K562 (cell line): ENCODE results near the gene CACNA1E. TPM values are rescaled to one million over a fixed set of nuclear protein-coding genes. Genes with fewer than 3 reads are reported as not detected.

ENCODE experiments used
- ATAC-seq: fragments of 200-7000 bp; cut with Tn5 transposase; 3 replicates; pipeline ENCODE4 v1.9.1; 2020; ENCODE audit warnings: moderate library complexity
- BruUV-seq: library from RNA; stranded (reverse); fragments of 400-500 nt; replicated peaks from 2 replicates; lab custom pipeline; 2021; lab: Mats Ljungman, UMichigan
- CTCF ChIA-PET: fragments of 300-600 bp; formaldehyde crosslinking; extraction: SDS; loops from one replicate; lab custom pipeline; 2021; ENCODE audit warnings: low intra/inter-chr PET ratio; lab: Yijun Ruan, JAX
- POLR2A ChIA-PET: fragments of 300-600, 350-650 bp; sonication (Branson Sonifier 250); formaldehyde crosslinking; extraction: SDS; loops from one replicate; lab custom pipeline; 2021; ENCODE audit warnings: antibody characterized with exemption, inconsistent platforms; lab: Yijun Ruan, JAX
- DNase-seq, 4 experiments: peaks; one replicate each; pipeline versions ENCODE4 v3.0.0 to v3.0.0-alpha.2; 2011 to 2018; ENCODE audit warnings: low spot score in 3 of 4, mixed read lengths in 3 of 4; ENCODE audit errors: extremely low read depth in 1 of 4
- FAIRE-seq: peaks from 2 replicates; lab custom pipeline; 2011; peaks lifted over from hg19 to GRCh38; lab: Jason Lieb, UNC
- H2AFZ ChIP-seq: 2 replicates; pipeline ENCODE4 v1.6.0; 2011; ENCODE audit warnings: low read depth, low read length, control low read depth, inconsistent platforms
- H3K27ac ChIP-seq: fragments of 200-600 bp; 3 replicates; pipeline ENCODE4 v1.8.0; 2011; ENCODE audit warnings: low read depth, mild to moderate bottlenecking, control low read depth, inconsistent platforms, low read length, moderate library complexity, mixed read lengths; ENCODE audit errors: extremely low read depth
- H3K27me3 ChIP-seq, 2 experiments: fragments of 300-600 bp in 1 of 2; 2 replicates in 1 of 2; 3 replicates in 1 of 2; pipeline versions ENCODE4 v1.6.0 to v1.8.0; 2011; ENCODE audit warnings: inconsistent platforms in 2 of 2, low read length in 2 of 2, mild to moderate bottlenecking in 1 of 2, mixed read lengths in 1 of 2, moderate library complexity in 1 of 2; ENCODE audit not compliant: control insufficient read depth in 2 of 2, insufficient read depth in 2 of 2
- H3K36me3 ChIP-seq: fragments of 300-600 bp; 3 replicates; pipeline ENCODE4 v1.8.0; 2011; ENCODE audit warnings: mild to moderate bottlenecking, low read length, inconsistent platforms; ENCODE audit not compliant: control insufficient read depth, insufficient read depth
- H3K4me1 ChIP-seq, 2 experiments: fragments of 200-600 bp in 1 of 2; replicated peaks in 1 of 2; 2 replicates in 1 of 2; 3 replicates in 1 of 2; pipeline versions ENCODE4 v1.5.1 to v1.8.0; 2011; ENCODE audit warnings: inconsistent platforms in 2 of 2, low read length in 2 of 2, mild to moderate bottlenecking in 1 of 2, mixed read lengths in 1 of 2, moderate library complexity in 1 of 2; ENCODE audit not compliant: control insufficient read depth in 2 of 2, insufficient read depth in 2 of 2
- H3K4me2 ChIP-seq: 2 replicates; pipeline ENCODE4 v1.6.1; 2011; ENCODE audit warnings: low read length, control low read depth, inconsistent platforms, mixed read lengths; ENCODE audit not compliant: insufficient read depth
- H3K4me3 ChIP-seq: fragments of 200-600 bp; sonication (generic), shearing (Covaris generic); 2 replicates; pipeline ENCODE4 v1.5.1; 2016; ENCODE audit warnings: control low read depth, inconsistent platforms
- H3K79me2 ChIP-seq: fragments of 200-600 bp; 3 replicates; pipeline ENCODE4 v1.8.0; 2011; ENCODE audit warnings: low read length, inconsistent platforms; ENCODE audit not compliant: control insufficient read depth, insufficient read depth
- H3K9ac ChIP-seq, 2 experiments: 2 replicates each; pipeline versions ENCODE4 v1.6.0 to v1.6.1; 2011; ENCODE audit warnings: low read depth in 2 of 2, low read length in 2 of 2, control low read depth in 1 of 2, inconsistent platforms in 1 of 2, mild to moderate bottlenecking in 1 of 2, mixed read lengths in 1 of 2; ENCODE audit not compliant: insufficient read depth in 1 of 2
- H3K9me1 ChIP-seq: one replicate; pipeline ENCODE4 v1.6.0; 2011; ENCODE audit warnings: inconsistent platforms, mild to moderate bottlenecking, low read length, moderate library complexity; ENCODE audit not compliant: control insufficient read depth, insufficient read depth
- H3K9me3 ChIP-seq: replicated peaks from 2 replicates; pipeline ENCODE4 v1.5.1; 2011; ENCODE audit warnings: low read depth, low read length, inconsistent platforms; ENCODE audit not compliant: control insufficient read depth, insufficient read depth
- H4K20me1 ChIP-seq: replicated peaks from 2 replicates; pipeline ENCODE4 v1.6.1; 2011; ENCODE audit warnings: low read length, inconsistent platforms, mixed read lengths; ENCODE audit not compliant: control insufficient read depth, insufficient read depth
- BACH1 ChIP-seq: fragments of 200-800 bp; sonication (Bioruptor generic); IDR thresholded peaks from 2 replicates; pipeline ENCODE4 v1.6.1; 2016; ENCODE audit warnings: missing genetic modification characterization, missing compliant biosample characterization
- BMI1 ChIP-seq: fragments of 150-350 bp; IDR thresholded peaks from 2 replicates; pipeline ENCODE4 v1.6.1; 2014; ENCODE audit warnings: low read length
- CREB1 ChIP-seq, 2 experiments: sonication (generic) in 1 of 2; formaldehyde crosslinking in 1 of 2; IDR thresholded peaks; 2 replicates each; pipeline versions ENCODE4 v1.6.1 to v1.8.0; 2012 to 2022; ENCODE audit warnings: inconsistent platforms in 1 of 2, mild to moderate bottlenecking in 1 of 2, missing genetic modification reagents in 1 of 2, moderate library complexity in 1 of 2
- ETV5 ChIP-seq: sonication (generic); formaldehyde crosslinking; IDR thresholded peaks from 2 replicates; pipeline ENCODE4 v1.4.0; 2020; ENCODE audit warnings: low read depth, mild to moderate bottlenecking, missing genetic modification reagents
- KDM5B ChIP-seq: fragments of 200-600 bp; sonication (generic); IDR thresholded peaks from 2 replicates; pipeline ENCODE4 v1.6.1; 2012; ENCODE audit warnings: low read depth, mild to moderate bottlenecking, moderate library complexity, low read length, control low read depth, inconsistent platforms; ENCODE audit not compliant: insufficient replicate concordance
- MTA2 ChIP-seq: fragments of 450-650 bp; IDR thresholded peaks from 2 replicates; pipeline ENCODE4 v1.6.1; 2016; ENCODE audit warnings: low read depth
- MTA3 ChIP-seq: fragments of 450-650 bp; formaldehyde crosslinking; IDR thresholded peaks from 2 replicates; pipeline ENCODE4 v1.6.1; 2017; ENCODE audit warnings: mild to moderate bottlenecking, borderline replicate concordance
- PCBP1 ChIP-seq: fragments of 200-400 bp; formaldehyde crosslinking; IDR thresholded peaks from 2 replicates; pipeline ENCODE4 v1.6.1; 2018; ENCODE audit warnings: mild to moderate bottlenecking, low read depth, low read length; ENCODE audit not compliant: poor library complexity, severe bottlenecking
- STAG1 ChIP-seq: sonication (generic); formaldehyde crosslinking; IDR thresholded peaks from 2 replicates; pipeline ENCODE4 v1.5.0; 2020; ENCODE audit warnings: missing genetic modification reagents, borderline replicate concordance
- ZMIZ1 ChIP-seq, 2 experiments: fragments of 150-350 bp in 1 of 2; IDR thresholded peaks; 2 replicates each; pipeline ENCODE4 v1.6.1; 2012 to 2016; ENCODE audit warnings: low read depth in 2 of 2, low read length in 2 of 2, mild to moderate bottlenecking in 1 of 2, moderate library complexity in 1 of 2
- ZNF707 ChIP-seq: fragments of 250-450 bp; sonication (Bioruptor Pico); conservative IDR thresholded peaks from 2 replicates; pipeline ENCODE4 v1.8.0; 2022; ENCODE audit warnings: inconsistent platforms, mild to moderate bottlenecking, moderate library complexity
- WGBS: fragments of 100-300 bp; shearing (Covaris generic); methylation state at CpG from one replicate; pipeline ENCODE4 v1.1.6; 2016; ENCODE audit warnings: low coverage, mixed read lengths; ENCODE audit not compliant: insufficient coverage; ENCODE audit errors: missing lambda C conversion rate; 5-methylcytosine and 5-hydroxymethylcytosine counted together
- in situ Hi-C: fragments of 300-500 bp; cut with MboI; formaldehyde crosslinking; loops from 4 replicates; pipeline ENCODE4 v1.15.0; 2018; ENCODE audit warnings: inconsistent platforms, mixed read lengths
- intact Hi-C: fragments of 100-400 bp; cut with micrococcal nuclease; formaldehyde crosslinking; loops from 2 replicates; pipeline ENCODE4 v1.14.2; 2022
- polyA plus RNA-seq, 8 experiments: library from polyadenylated mRNA; depleted of rRNA in 4 of 8; stranded (reverse) in 5 of 8; unstranded in 3 of 8; fragments of >200 nt; fragmentation: Nextera tagmentation in 2 of 8; fragmentation: Illumina TruSeq in 1 of 8; extraction: Ambion mirVana in 2 of 8; extraction: Trizol in 1 of 8; gene quantifications; 2 replicates each; pipeline versions ENCODE4 v1.2.1 to v1.2.3, GENCODE V29; 2011 to 2014; ENCODE audit warnings: inconsistent platforms in 1 of 8, missing spikeins in 1 of 8
- total RNA-seq, 7 experiments: library from RNA; depleted of rRNA in 6 of 7; stranded (reverse); fragments of >200 nt in 6 of 7; fragmentation: Illumina TruSeq in 2 of 7; extraction: Trizol in 2 of 7; gene quantifications; 2 replicates each; pipeline versions ENCODE4 v1.2.1 to v1.2.3, GENCODE V29; 2011 to 2021; ENCODE audit warnings: low replicate concordance in 1 of 7
- TF ChIP-seq, protein P1 (sequence below): sonication (generic); formaldehyde crosslinking; IDR thresholded peaks from 2 replicates; pipeline ENCODE4 v1.8.0; 2022; ENCODE audit warnings: mild to moderate bottlenecking, missing genetic modification reagents

CACNA1E gene
- total and polyA plus RNA-seq, 9 of the 15 experiments (the other 6 are each of a cell fraction or from before 2014, with no cell fraction given): under 0.01 to 0.04 TPM; not detected in 7

- no peak for FAIRE-seq
- Histone ChIP-seq H3K9ac (no peak overlapping the region), H3K9me1 (no peaks in the 10 kb centered on the region), H3K27me3 (peaks cover 0 to 8% of the 10 kb centered on the region in 2 experiments; a peak in 1 of 5 replicates), H3K4me2 (no peak overlapping the region), H3K4me1 (no peaks in the 10 kb centered on the region), H3K27ac (no peak overlapping the region), H3K36me3 (no peaks in the 10 kb centered on the region), H3K9me3 (no peaks in the 10 kb centered on the region), H2AFZ (no peak overlapping the region), H3K79me2 (no peaks in the 10 kb centered on the region), H3K4me3 (no peak overlapping the region), H4K20me1 (no peaks in the 10 kb centered on the region)
- CTCF ChIA-PET: no interaction called here
- TF ChIP-seq ETV5: no peak
- no peak for TF ChIP-seq PCBP1
- no peak for TF ChIP-seq ZMIZ1 (IDR thresholded peaks at IDR 0.05; ENCODE audit: low read depth in 2 of 2, low read length in 2 of 2)
- TF ChIP-seq BMI1: no peak
- TF ChIP-seq ZNF707 (CRISPR knock-in tag): no peak
- TF ChIP-seq MTA2: no peak
- TF ChIP-seq, protein P1, sequence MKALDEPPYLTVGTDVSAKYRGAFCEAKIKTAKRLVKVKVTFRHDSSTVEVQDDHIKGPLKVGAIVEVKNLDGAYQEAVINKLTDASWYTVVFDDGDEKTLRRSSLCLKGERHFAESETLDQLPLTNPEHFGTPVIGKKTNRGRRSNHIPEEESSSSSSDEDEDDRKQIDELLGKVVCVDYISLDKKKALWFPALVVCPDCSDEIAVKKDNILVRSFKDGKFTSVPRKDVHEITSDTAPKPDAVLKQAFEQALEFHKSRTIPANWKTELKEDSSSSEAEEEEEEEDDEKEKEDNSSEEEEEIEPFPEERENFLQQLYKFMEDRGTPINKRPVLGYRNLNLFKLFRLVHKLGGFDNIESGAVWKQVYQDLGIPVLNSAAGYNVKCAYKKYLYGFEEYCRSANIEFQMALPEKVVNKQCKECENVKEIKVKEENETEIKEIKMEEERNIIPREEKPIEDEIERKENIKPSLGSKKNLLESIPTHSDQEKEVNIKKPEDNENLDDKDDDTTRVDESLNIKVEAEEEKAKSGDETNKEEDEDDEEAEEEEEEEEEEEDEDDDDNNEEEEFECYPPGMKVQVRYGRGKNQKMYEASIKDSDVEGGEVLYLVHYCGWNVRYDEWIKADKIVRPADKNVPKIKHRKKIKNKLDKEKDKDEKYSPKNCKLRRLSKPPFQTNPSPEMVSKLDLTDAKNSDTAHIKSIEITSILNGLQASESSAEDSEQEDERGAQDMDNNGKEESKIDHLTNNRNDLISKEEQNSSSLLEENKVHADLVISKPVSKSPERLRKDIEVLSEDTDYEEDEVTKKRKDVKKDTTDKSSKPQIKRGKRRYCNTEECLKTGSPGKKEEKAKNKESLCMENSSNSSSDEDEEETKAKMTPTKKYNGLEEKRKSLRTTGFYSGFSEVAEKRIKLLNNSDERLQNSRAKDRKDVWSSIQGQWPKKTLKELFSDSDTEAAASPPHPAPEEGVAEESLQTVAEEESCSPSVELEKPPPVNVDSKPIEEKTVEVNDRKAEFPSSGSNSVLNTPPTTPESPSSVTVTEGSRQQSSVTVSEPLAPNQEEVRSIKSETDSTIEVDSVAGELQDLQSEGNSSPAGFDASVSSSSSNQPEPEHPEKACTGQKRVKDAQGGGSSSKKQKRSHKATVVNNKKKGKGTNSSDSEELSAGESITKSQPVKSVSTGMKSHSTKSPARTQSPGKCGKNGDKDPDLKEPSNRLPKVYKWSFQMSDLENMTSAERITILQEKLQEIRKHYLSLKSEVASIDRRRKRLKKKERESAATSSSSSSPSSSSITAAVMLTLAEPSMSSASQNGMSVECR (CRISPR knock-in tag): no peak
- no peak for TF ChIP-seq KDM5B
- TF ChIP-seq STAG1 (CRISPR knock-in tag): no peak
- no peak for TF ChIP-seq BACH1 (tag)
- TF ChIP-seq CREB1 (IDR thresholded peaks at IDR 0.05): no peak
- TF ChIP-seq CREB1 (CRISPR knock-in tag; IDR thresholded peaks at IDR 0.05): no peak
- no peak for TF ChIP-seq MTA3
- intact Hi-C loops (no loop called here), in situ Hi-C loops (no loop called here)
- ATAC-seq: no peak
- DNase-seq: no peak
- POLR2A ChIA-PET: no interaction called here
- no TSS peak for BruUV-seq
- 0% methylated on average over 3 of the region's 3 CpGs for WGBS
Measured at GRCh38 chr1:181456551-181456950, 26.8 kb upstream of the CACNA1E start.
